Measurements from ENCODE around the gene LRRC4C. TPM values are rescaled to one million over a fixed set of nuclear protein-coding genes. Genes with fewer than 3 reads are reported as not detected.

Gene LRRC4C
- total RNA-seq, 1 experiment from 2014 or later: 0.72 TPM

DNA sequence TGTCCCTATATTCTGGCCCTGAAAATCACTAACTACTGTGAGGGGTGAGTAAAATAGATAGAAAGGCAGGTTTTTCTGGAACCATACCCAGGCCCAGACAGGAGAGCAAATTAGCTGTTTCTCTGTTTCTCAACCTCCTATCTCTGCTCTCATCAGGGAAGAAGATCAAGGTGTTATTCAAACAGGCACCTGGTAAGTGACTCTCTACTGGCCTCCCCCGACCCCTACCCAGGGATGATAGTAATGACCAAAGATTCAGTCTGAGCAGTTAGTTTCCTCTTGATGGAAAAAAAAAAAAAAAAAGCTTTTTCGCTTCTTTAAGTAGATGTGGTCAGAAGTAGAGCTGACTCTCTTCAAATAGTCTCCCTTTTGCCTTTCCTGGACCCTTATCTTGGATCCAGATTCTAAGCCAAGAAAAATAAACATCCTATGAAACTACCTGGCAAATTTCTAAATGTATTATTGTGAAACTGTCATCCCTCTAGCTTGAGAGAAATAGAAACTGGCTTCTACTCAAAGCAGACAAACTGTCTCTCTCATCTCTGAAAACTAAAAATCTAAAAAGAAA is 9.9 kb downstream of the LRRC4C start:
- no peak overlapping the region for H3K4me3 Mint-ChIP-seq
- DNase-seq (ENCODE audit: low spot score) (no peak), ATAC-seq (peak; percentile 39)
- H3K9me3 Mint-ChIP-seq: peaks cover under 1% of the 10 kb centered on the region; the same call in 1 of the 2 replicates
- POLR2A ChIA-PET: interaction anchor here (0.6 kb wide), 1 partner anchor 1423 kb away, joined by 3 read pairs; no protein-coding TSS in a partner anchor
- H3K27me3 Mint-ChIP-seq (ENCODE audit: low read depth): no peaks in the 10 kb centered on the region
- H3K4me1 Mint-ChIP-seq: peaks cover 40% of the 10 kb centered on the region
- no peak overlapping the region for H3K27ac Mint-ChIP-seq
- TF ChIP-seq MXD4 (CRISPR knock-in tag; IDR thresholded peaks at IDR 0.05; ENCODE audit: borderline replicate concordance): no peak
- TF ChIP-seq, protein P1, sequence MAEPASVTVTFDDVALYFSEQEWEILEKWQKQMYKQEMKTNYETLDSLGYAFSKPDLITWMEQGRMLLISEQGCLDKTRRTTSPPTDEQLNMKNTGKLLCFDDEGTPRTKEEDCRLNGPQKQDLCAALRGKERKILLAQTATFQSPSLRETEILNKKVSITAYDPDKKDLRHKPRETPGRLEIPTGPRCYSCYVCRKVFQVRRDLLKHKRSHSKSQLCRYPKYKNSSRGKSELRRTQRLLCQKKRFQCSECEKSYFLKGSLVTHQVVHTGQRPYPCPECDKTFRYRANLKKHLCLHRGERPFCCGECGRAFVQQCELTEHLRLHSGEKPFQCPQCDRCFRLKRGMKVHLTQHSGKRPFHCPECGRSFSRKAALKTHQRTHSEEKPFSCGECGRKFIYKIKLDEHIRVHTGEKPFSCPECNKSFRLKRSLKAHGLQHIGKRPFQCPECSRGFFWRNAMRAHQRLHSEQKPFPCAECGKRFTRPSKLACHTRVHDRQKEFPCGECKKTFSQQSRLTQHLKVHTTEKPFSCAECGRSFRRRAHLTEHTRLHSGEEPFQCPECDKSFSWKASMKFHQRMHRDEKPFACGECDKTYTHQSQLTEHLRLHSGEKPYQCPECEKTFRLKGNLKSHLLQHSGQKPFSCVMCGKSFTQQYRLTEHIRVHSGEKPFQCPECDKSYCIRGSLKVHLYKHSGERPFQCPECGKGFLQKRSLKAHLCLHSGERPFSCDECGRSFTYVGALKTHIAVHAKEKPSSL (CRISPR knock-in tag; conservative IDR thresholded peaks at IDR 0.05): no peak
- TF ChIP-seq, protein P2, sequence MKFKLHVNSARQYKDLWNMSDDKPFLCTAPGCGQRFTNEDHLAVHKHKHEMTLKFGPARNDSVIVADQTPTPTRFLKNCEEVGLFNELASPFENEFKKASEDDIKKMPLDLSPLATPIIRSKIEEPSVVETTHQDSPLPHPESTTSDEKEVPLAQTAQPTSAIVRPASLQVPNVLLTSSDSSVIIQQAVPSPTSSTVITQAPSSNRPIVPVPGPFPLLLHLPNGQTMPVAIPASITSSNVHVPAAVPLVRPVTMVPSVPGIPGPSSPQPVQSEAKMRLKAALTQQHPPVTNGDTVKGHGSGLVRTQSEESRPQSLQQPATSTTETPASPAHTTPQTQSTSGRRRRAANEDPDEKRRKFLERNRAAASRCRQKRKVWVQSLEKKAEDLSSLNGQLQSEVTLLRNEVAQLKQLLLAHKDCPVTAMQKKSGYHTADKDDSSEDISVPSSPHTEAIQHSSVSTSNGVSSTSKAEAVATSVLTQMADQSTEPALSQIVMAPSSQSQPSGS (CRISPR knock-in tag; IDR thresholded peaks at IDR 0.05; ENCODE audit: borderline replicate concordance, low read depth): no peak
- no peak for TF ChIP-seq NFYB (CRISPR knock-in tag; conservative IDR thresholded peaks at IDR 0.05; ENCODE audit: low read depth)
- no peak for TF ChIP-seq ETV6 (CRISPR knock-in tag; IDR thresholded peaks at IDR 0.05)
- TF ChIP-seq CBFB (CRISPR knock-in tag; IDR thresholded peaks at IDR 0.05; ENCODE audit: low read depth): no peak
- no peak for TF ChIP-seq NFE2L1 (CRISPR knock-in tag; IDR thresholded peaks at IDR 0.05)
- TF ChIP-seq, protein P3, sequence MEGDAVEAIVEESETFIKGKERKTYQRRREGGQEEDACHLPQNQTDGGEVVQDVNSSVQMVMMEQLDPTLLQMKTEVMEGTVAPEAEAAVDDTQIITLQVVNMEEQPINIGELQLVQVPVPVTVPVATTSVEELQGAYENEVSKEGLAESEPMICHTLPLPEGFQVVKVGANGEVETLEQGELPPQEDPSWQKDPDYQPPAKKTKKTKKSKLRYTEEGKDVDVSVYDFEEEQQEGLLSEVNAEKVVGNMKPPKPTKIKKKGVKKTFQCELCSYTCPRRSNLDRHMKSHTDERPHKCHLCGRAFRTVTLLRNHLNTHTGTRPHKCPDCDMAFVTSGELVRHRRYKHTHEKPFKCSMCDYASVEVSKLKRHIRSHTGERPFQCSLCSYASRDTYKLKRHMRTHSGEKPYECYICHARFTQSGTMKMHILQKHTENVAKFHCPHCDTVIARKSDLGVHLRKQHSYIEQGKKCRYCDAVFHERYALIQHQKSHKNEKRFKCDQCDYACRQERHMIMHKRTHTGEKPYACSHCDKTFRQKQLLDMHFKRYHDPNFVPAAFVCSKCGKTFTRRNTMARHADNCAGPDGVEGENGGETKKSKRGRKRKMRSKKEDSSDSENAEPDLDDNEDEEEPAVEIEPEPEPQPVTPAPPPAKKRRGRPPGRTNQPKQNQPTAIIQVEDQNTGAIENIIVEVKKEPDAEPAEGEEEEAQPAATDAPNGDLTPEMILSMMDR (IDR thresholded peaks at IDR 0.05): no peak
- TF ChIP-seq, protein P4, sequence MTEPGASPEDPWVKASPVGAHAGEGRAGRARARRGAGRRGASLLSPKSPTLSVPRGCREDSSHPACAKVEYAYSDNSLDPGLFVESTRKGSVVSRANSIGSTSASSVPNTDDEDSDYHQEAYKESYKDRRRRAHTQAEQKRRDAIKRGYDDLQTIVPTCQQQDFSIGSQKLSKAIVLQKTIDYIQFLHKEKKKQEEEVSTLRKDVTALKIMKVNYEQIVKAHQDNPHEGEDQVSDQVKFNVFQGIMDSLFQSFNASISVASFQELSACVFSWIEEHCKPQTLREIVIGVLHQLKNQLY (CRISPR knock-in tag; IDR thresholded peaks at IDR 0.05): no peak
- TF ChIP-seq CREM (CRISPR knock-in tag; IDR thresholded peaks at IDR 0.05): no peak
- TF ChIP-seq ZNF138 (CRISPR knock-in tag; conservative IDR thresholded peaks at IDR 0.05): no peak
- TF ChIP-seq, protein P5, sequence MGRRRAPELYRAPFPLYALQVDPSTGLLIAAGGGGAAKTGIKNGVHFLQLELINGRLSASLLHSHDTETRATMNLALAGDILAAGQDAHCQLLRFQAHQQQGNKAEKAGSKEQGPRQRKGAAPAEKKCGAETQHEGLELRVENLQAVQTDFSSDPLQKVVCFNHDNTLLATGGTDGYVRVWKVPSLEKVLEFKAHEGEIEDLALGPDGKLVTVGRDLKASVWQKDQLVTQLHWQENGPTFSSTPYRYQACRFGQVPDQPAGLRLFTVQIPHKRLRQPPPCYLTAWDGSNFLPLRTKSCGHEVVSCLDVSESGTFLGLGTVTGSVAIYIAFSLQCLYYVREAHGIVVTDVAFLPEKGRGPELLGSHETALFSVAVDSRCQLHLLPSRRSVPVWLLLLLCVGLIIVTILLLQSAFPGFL (CRISPR knock-in tag; IDR thresholded peaks at IDR 0.05; ENCODE audit: borderline replicate concordance): no peak
- no peak for TF ChIP-seq TCF7 (CRISPR knock-in tag; IDR thresholded peaks at IDR 0.05; ENCODE audit: low read depth)
- TF ChIP-seq, protein P6, sequence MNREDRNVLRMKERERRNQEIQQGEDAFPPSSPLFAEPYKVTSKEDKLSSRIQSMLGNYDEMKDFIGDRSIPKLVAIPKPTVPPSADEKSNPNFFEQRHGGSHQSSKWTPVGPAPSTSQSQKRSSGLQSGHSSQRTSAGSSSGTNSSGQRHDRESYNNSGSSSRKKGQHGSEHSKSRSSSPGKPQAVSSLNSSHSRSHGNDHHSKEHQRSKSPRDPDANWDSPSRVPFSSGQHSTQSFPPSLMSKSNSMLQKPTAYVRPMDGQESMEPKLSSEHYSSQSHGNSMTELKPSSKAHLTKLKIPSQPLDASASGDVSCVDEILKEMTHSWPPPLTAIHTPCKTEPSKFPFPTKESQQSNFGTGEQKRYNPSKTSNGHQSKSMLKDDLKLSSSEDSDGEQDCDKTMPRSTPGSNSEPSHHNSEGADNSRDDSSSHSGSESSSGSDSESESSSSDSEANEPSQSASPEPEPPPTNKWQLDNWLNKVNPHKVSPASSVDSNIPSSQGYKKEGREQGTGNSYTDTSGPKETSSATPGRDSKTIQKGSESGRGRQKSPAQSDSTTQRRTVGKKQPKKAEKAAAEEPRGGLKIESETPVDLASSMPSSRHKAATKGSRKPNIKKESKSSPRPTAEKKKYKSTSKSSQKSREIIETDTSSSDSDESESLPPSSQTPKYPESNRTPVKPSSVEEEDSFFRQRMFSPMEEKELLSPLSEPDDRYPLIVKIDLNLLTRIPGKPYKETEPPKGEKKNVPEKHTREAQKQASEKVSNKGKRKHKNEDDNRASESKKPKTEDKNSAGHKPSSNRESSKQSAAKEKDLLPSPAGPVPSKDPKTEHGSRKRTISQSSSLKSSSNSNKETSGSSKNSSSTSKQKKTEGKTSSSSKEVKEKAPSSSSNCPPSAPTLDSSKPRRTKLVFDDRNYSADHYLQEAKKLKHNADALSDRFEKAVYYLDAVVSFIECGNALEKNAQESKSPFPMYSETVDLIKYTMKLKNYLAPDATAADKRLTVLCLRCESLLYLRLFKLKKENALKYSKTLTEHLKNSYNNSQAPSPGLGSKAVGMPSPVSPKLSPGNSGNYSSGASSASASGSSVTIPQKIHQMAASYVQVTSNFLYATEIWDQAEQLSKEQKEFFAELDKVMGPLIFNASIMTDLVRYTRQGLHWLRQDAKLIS (CRISPR knock-in tag; IDR thresholded peaks at IDR 0.05; ENCODE audit: borderline replicate concordance): no peak
- TF ChIP-seq, protein P7, sequence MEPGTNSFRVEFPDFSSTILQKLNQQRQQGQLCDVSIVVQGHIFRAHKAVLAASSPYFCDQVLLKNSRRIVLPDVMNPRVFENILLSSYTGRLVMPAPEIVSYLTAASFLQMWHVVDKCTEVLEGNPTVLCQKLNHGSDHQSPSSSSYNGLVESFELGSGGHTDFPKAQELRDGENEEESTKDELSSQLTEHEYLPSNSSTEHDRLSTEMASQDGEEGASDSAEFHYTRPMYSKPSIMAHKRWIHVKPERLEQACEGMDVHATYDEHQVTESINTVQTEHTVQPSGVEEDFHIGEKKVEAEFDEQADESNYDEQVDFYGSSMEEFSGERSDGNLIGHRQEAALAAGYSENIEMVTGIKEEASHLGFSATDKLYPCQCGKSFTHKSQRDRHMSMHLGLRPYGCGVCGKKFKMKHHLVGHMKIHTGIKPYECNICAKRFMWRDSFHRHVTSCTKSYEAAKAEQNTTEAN (CRISPR knock-in tag; IDR thresholded peaks at IDR 0.05): no peak
- TF ChIP-seq, protein P8, sequence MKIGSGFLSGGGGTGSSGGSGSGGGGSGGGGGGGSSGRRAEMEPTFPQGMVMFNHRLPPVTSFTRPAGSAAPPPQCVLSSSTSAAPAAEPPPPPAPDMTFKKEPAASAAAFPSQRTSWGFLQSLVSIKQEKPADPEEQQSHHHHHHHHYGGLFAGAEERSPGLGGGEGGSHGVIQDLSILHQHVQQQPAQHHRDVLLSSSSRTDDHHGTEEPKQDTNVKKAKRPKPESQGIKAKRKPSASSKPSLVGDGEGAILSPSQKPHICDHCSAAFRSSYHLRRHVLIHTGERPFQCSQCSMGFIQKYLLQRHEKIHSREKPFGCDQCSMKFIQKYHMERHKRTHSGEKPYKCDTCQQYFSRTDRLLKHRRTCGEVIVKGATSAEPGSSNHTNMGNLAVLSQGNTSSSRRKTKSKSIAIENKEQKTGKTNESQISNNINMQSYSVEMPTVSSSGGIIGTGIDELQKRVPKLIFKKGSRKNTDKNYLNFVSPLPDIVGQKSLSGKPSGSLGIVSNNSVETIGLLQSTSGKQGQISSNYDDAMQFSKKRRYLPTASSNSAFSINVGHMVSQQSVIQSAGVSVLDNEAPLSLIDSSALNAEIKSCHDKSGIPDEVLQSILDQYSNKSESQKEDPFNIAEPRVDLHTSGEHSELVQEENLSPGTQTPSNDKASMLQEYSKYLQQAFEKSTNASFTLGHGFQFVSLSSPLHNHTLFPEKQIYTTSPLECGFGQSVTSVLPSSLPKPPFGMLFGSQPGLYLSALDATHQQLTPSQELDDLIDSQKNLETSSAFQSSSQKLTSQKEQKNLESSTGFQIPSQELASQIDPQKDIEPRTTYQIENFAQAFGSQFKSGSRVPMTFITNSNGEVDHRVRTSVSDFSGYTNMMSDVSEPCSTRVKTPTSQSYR (CRISPR knock-in tag; IDR thresholded peaks at IDR 0.05): no peak
- no peak for TF ChIP-seq ZNF416 (CRISPR knock-in tag; IDR thresholded peaks at IDR 0.05)
- TF ChIP-seq ZNF121 (CRISPR knock-in tag; IDR thresholded peaks at IDR 0.05): no peak
- CTCF ChIA-PET: interaction anchor here (0.6 to 1.2 kb wide), 2 partner anchors 274 to 1155 kb away, joined by 4 read pairs; no protein-coding TSS in a partner anchor
- no peaks in the 10 kb centered on the region for H3K36me3 Mint-ChIP-seq
